Measurements from ENCODE around the gene NPHP4. TPM values are rescaled to one million over a fixed set of nuclear protein-coding genes. Genes with fewer than 3 reads are reported as not detected.

The NPHP4 gene
- total and polyA plus RNA-seq, 5 donors, result 2.8 to 6.0 (median 5.1) TPM

GRCh38 chr1:6002714-6003501 lies 10.7 kb upstream of the NPHP4 start:
- ATAC-seq, result peak; percentile 80 to 82
- WGBS, result 54% methylated on average over 33 of the region's 33 CpGs
- intact Hi-C loops (cut with DNase I), result no loop called here
- Histone ChIP-seq H3K4me3 (ENCODE audit: low read length) (no peak overlapping the region), H3K4me1 (ENCODE audit: control insufficient read depth, insufficient read depth, low read length) (no peaks in the 10 kb centered on the region), H3K27ac (ENCODE audit: low read length) (peak overlapping the region; percentile 85), H3K27me3 (ENCODE audit: control insufficient read depth, insufficient read depth) (no peaks in the 10 kb centered on the region), H3K9me3 (ENCODE audit: control insufficient read depth, low read length) (no peaks in the 10 kb centered on the region)
- peak; percentile 63 to 83 (median 79) for DNase-seq

GRCh38 chr1:6001992-6002576 lies 9.9 kb upstream of the NPHP4 start:
- DNase-seq, result peak in 2 of 3 donors; percentile 82
- H3K4me1 ChIP-seq (ENCODE audit: control insufficient read depth, insufficient read depth, low read length), result no peaks in the 10 kb centered on the region
- intact Hi-C loops (cut with DNase I), result no loop called here
- peak overlapping the region; percentile 85 for H3K27ac ChIP-seq (ENCODE audit: low read length)
- ATAC-seq, result peak; percentile 39 to 61
- no peaks in the 10 kb centered on the region for H3K27me3 ChIP-seq (ENCODE audit: control insufficient read depth, insufficient read depth)
- no peaks in the 10 kb centered on the region for H3K9me3 ChIP-seq (ENCODE audit: control insufficient read depth, low read length)
- 45% methylated on average over 13 of the region's 13 CpGs for WGBS
- H3K4me3 ChIP-seq (ENCODE audit: low read length), result no peak overlapping the region

- WGBS, result 84% methylated on average over 17 of the region's 17 CpGs
- H3K4me1 ChIP-seq (ENCODE audit: control insufficient read depth, insufficient read depth, low read length), result no peaks in the 10 kb centered on the region
- no peak for ATAC-seq
- DNase-seq, result peak in 2 of 3 donors; percentile 39 to 43
- intact Hi-C loops (cut with DNase I), result no loop called here
- H3K4me3 ChIP-seq (ENCODE audit: low read length), result no peak overlapping the region
- H3K27me3 ChIP-seq (ENCODE audit: control insufficient read depth, insufficient read depth), result no peaks in the 10 kb centered on the region
- H3K9me3 ChIP-seq (ENCODE audit: control insufficient read depth, low read length), result no peaks in the 10 kb centered on the region
- H3K27ac ChIP-seq (ENCODE audit: low read length), result no peak overlapping the region
Observed at GRCh38 chr1:6000444-6001288, 8.4 kb upstream of the NPHP4 start.

- intact Hi-C loops (cut with DNase I), result no loop called here
- DNase-seq (peak in 2 of 3 donors; percentile 31 to 39), ATAC-seq (no peak)
- no peaks in the 10 kb centered on the region for H3K9me3 ChIP-seq (ENCODE audit: control insufficient read depth, low read length)
- H3K4me3 ChIP-seq (ENCODE audit: low read length), result no peak overlapping the region
- no peaks in the 10 kb centered on the region for H3K27me3 ChIP-seq (ENCODE audit: control insufficient read depth, insufficient read depth)
- H3K4me1 ChIP-seq (ENCODE audit: control insufficient read depth, insufficient read depth, low read length), result no peaks in the 10 kb centered on the region
- H3K27ac ChIP-seq (ENCODE audit: low read length), result no peak overlapping the region
- WGBS, result 89% methylated on average over 28 of the region's 28 CpGs
Observed at GRCh38 chr1:5999711-6000443, 7.7 kb upstream of the NPHP4 start.

- H3K4me1 ChIP-seq (ENCODE audit: control insufficient read depth, insufficient read depth, low read length), result no peaks in the 10 kb centered on the region
- WGBS, result 91% methylated on average over 19 of the region's 19 CpGs
- H3K27ac ChIP-seq (ENCODE audit: low read length), result no peak overlapping the region
- ATAC-seq (no peak), DNase-seq (peak in 1 of 3 donors; percentile 26)
- H3K27me3 ChIP-seq (ENCODE audit: control insufficient read depth, insufficient read depth), result no peaks in the 10 kb centered on the region
- H3K4me3 ChIP-seq (ENCODE audit: low read length), result no peak overlapping the region
- H3K9me3 ChIP-seq (ENCODE audit: control insufficient read depth, low read length), result no peaks in the 10 kb centered on the region
- intact Hi-C loops (cut with DNase I), result no loop called here
Observed at GRCh38 chr1:5998906-5999301, 6.7 kb upstream of the NPHP4 start.

GRCh38 chr1:5998051-5998905 lies 6.1 kb upstream of the NPHP4 start:
- DNase-seq (peak in 2 of 3 donors; percentile 15 to 47), ATAC-seq (no peak)
- H3K27ac ChIP-seq (ENCODE audit: low read length), result no peak overlapping the region
- intact Hi-C loops (cut with DNase I), result no loop called here
- WGBS, result 97% methylated on average over 12 of the region's 12 CpGs
- H3K9me3 ChIP-seq (ENCODE audit: control insufficient read depth, low read length), result no peaks in the 10 kb centered on the region
- peaks cover under 1% of the 10 kb centered on the region for H3K4me1 ChIP-seq (ENCODE audit: control insufficient read depth, insufficient read depth, low read length)
- H3K27me3 ChIP-seq (ENCODE audit: control insufficient read depth, insufficient read depth), result no peaks in the 10 kb centered on the region
- H3K4me3 ChIP-seq (ENCODE audit: low read length), result no peak overlapping the region

GRCh38 chr1:5997316-5997715 lies 5.1 kb upstream of the NPHP4 start:
- Histone ChIP-seq H3K27ac (ENCODE audit: low read length) (no peak overlapping the region), H3K4me1 (ENCODE audit: control insufficient read depth, insufficient read depth, low read length) (peaks cover 2% of the 10 kb centered on the region), H3K27me3 (ENCODE audit: control insufficient read depth, insufficient read depth) (no peaks in the 10 kb centered on the region), H3K9me3 (ENCODE audit: control insufficient read depth, low read length) (no peaks in the 10 kb centered on the region), H3K4me3 (ENCODE audit: low read length) (no peak overlapping the region)
- no peak for ATAC-seq
- 63% methylated on average over 5 of the region's 5 CpGs for WGBS
- intact Hi-C loops (cut with DNase I), result no loop called here
- peak in 1 of 3 donors; percentile 31 for DNase-seq

- Histone ChIP-seq H3K4me1 (ENCODE audit: control insufficient read depth, insufficient read depth, low read length) (peaks cover 2% of the 10 kb centered on the region), H3K27ac (ENCODE audit: low read length) (no peak overlapping the region), H3K27me3 (ENCODE audit: control insufficient read depth, insufficient read depth) (no peaks in the 10 kb centered on the region), H3K9me3 (ENCODE audit: control insufficient read depth, low read length) (no peaks in the 10 kb centered on the region), H3K4me3 (ENCODE audit: low read length) (no peak overlapping the region)
- ATAC-seq (no peak), DNase-seq (peak in 2 of 3 donors; percentile 10 to 21)
- 87% methylated on average over 16 of the region's 16 CpGs for WGBS
- intact Hi-C loops (cut with DNase I), result no loop called here
Observed at GRCh38 chr1:5996641-5997270, 4.5 kb upstream of the NPHP4 start.

GRCh38 chr1:5995871-5996630 lies 3.8 kb upstream of the NPHP4 start:
- ATAC-seq, result no peak
- no peaks in the 10 kb centered on the region for H3K27me3 ChIP-seq (ENCODE audit: control insufficient read depth, insufficient read depth)
- peaks cover 2% of the 10 kb centered on the region for H3K4me1 ChIP-seq (ENCODE audit: control insufficient read depth, insufficient read depth, low read length)
- WGBS, result 95% methylated on average over 17 of the region's 17 CpGs
- no peaks in the 10 kb centered on the region for H3K9me3 ChIP-seq (ENCODE audit: control insufficient read depth, low read length)
- intact Hi-C loops (cut with DNase I), result no loop called here
- H3K27ac ChIP-seq (ENCODE audit: low read length), result no peak overlapping the region
- H3K4me3 ChIP-seq (ENCODE audit: low read length), result no peak overlapping the region
- peak in 1 of 3 donors; percentile 47 for DNase-seq
